HEK293 (cell line): Measurements from ENCODE around the gene CHL1.

Experiments
- CTCF ChIP-seq: fragments of 450-650 bp; formaldehyde crosslinking; IDR thresholded peaks from 2 replicates; pipeline ENCODE4 v1.5.1; 2016; ENCODE audit warnings: missing biosample characterization, missing genetic modification characterization
- HOXA7 ChIP-seq: sonication (generic); formaldehyde crosslinking; IDR thresholded peaks from 2 replicates; pipeline ENCODE4 v1.8.1; 2022; ENCODE audit warnings: missing genetic modification reagents, borderline replicate concordance
- PBX3 ChIP-seq: sonication (generic); formaldehyde crosslinking; IDR thresholded peaks from 2 replicates; pipeline ENCODE4 v1.8.1; 2022; ENCODE audit warnings: mild to moderate bottlenecking, moderate library complexity, missing genetic modification reagents
- REST ChIP-seq: fragments of 450-650 bp; formaldehyde crosslinking; IDR thresholded peaks from 2 replicates; pipeline ENCODE4 v1.5.1; 2016; ENCODE audit warnings: missing biosample characterization, missing genetic modification characterization
- TSHZ1 ChIP-seq: fragments of 450-650 bp; formaldehyde crosslinking; IDR thresholded peaks from 2 replicates; pipeline ENCODE4 v1.5.1; 2016; ENCODE audit warnings: missing biosample characterization, missing genetic modification characterization, borderline replicate concordance
- WT1 ChIP-seq: fragments of 450-650 bp; formaldehyde crosslinking; IDR thresholded peaks from 2 replicates; pipeline ENCODE4 v1.5.1; 2016; ENCODE audit warnings: missing biosample characterization, missing genetic modification characterization
- ZBTB7A ChIP-seq: fragments of 450-650 bp; formaldehyde crosslinking; IDR thresholded peaks from 2 replicates; pipeline ENCODE4 v1.5.1; 2016; ENCODE audit warnings: low read depth, missing biosample characterization, missing genetic modification characterization
- ZNF133 ChIP-seq: fragments of 450-650 bp; formaldehyde crosslinking; IDR thresholded peaks from 2 replicates; pipeline ENCODE4 v1.5.1; 2016; ENCODE audit warnings: missing biosample characterization, missing genetic modification characterization
- ZNF140 ChIP-seq: fragments of 450-650 bp; formaldehyde crosslinking; IDR thresholded peaks from 2 replicates; pipeline ENCODE4 v1.5.1; 2016; ENCODE audit warnings: missing biosample characterization, missing genetic modification characterization
- ZNF366 ChIP-seq: fragments of 450-650 bp; formaldehyde crosslinking; conservative IDR thresholded peaks from 2 replicates; pipeline ENCODE4 v1.5.1; 2016; ENCODE audit warnings: missing biosample characterization, missing genetic modification characterization
- ZNF585B ChIP-seq: fragments of 450-650 bp; formaldehyde crosslinking; IDR thresholded peaks from 2 replicates; pipeline ENCODE4 v1.5.1; 2016; ENCODE audit warnings: missing biosample characterization, missing genetic modification characterization
- ZNF626 ChIP-seq: fragments of 450-650 bp; sonication (Bioruptor Pico); formaldehyde crosslinking; IDR thresholded peaks from 2 replicates; pipeline ENCODE4 v1.5.1; 2018; ENCODE audit warnings: missing biosample characterization, missing genetic modification characterization, inconsistent platforms
- ZSCAN5A ChIP-seq: fragments of 450-650 bp; formaldehyde crosslinking; IDR thresholded peaks from 2 replicates; pipeline ENCODE4 v1.5.1; 2016; ENCODE audit warnings: missing biosample characterization, missing genetic modification characterization

- TF ChIP-seq HOXA7 (CRISPR knock-in tag) (no peak), CTCF (tag by site-specific recombination) (no peak), WT1 (tag by site-specific recombination) (no peak), ZSCAN5A (no peak), REST (tag by site-specific recombination) (no peak), ZNF133 (tag by site-specific recombination) (no peak), ZNF626 (tag by site-specific recombination) (no peak), ZBTB7A (tag by site-specific recombination) (no peak), ZNF366 (tag by site-specific recombination) (no peak), TSHZ1 (tag by site-specific recombination) (no peak), PBX3 (CRISPR knock-in tag) (no peak), ZNF140 (tag by site-specific recombination) (no peak), ZNF585B (tag by site-specific recombination) (no peak)
Observed at GRCh38 chr3:294096-294495, 97.5 kb downstream of the CHL1 start.
